Mucosa of descending colon (tissue), 3 donors: ENCODE results near the gene ACOX3. TPM values are rescaled to one million over a fixed set of nuclear protein-coding genes. Genes with fewer than 3 reads are reported as not detected.
A peak's percentile ranks its signal among the peaks of the same experiment; 100 is the strongest.
"Not testable (repeated sequence)": the region's sequence is repeated elsewhere in the genome, so short reads cannot be mapped to it uniquely, and the experiment has no call there.

Source experiments
- ATAC-seq: fragments of 200-7000 bp; cut with Tn5 transposase; one replicate; pipeline ENCODE4 v1.9.1; 2020; ENCODE audit warnings: mild to moderate bottlenecking, moderate library complexity
- DNase-seq, 3 donors: peaks; one replicate each; pipeline ENCODE4 v3.0.0-alpha.2; 2020
- H3K36me3 ChIP-seq: fragments of 200-600 bp; one replicate; pipeline ENCODE4 v1.8.0; 2021; ENCODE audit warnings: low read depth, mild to moderate bottlenecking
- H3K4me1 ChIP-seq: fragments of 200-600 bp; one replicate; pipeline ENCODE4 v1.8.0; 2021; ENCODE audit warnings: low read depth, mild to moderate bottlenecking
- H3K4me3 ChIP-seq: fragments of 200-600 bp; one replicate; pipeline ENCODE4 v1.8.0; 2021; ENCODE audit warnings: mild to moderate bottlenecking
- H3K9me3 ChIP-seq: fragments of 200-600 bp; one replicate; pipeline ENCODE4 v1.8.0; 2021; ENCODE audit warnings: mild to moderate bottlenecking
- intact Hi-C, 2 donors: fragments of 100-400 bp; cut with DNase I in 1 of 2; cut with micrococcal nuclease in 1 of 2; formaldehyde crosslinking; loops; one replicate each; pipeline versions ENCODE4 v1.11.0 to v1.11.1; 2022; cut with DNase I, micrococcal nuclease
- total RNA-seq, 3 donors: library from RNA; stranded (reverse); fragmentation: NEBNext Ultra II Directional in 2 of 3; extraction: Animal tissue kit (Norgen Biotek cat#: 25700) in 2 of 3; gene quantifications; one replicate each; pipeline versions ENCODE4 v1.2.1 to v1.2.4, GENCODE V29; 2021 to 2023
- TF ChIP-seq, protein P1 (sequence below): fragments of 200-600 bp; IDR thresholded peaks from one replicate; pipeline ENCODE4 v1.8.0; 2022; ENCODE audit warnings: antibody characterized with exemption, mild to moderate bottlenecking
- donor health status: DM: no; HTN: no; CAD: no; lungs with moderate emphysema.
- donor health status: DM: no; HTN: no; CAD: no.
- donor health status: DM: no; HTN: yes; CAD: no.

Gene ACOX3
- total RNA-seq, 3 donors from 2014 or later, result 22.4 to 34.7 (median 26.0) TPM

DNA sequence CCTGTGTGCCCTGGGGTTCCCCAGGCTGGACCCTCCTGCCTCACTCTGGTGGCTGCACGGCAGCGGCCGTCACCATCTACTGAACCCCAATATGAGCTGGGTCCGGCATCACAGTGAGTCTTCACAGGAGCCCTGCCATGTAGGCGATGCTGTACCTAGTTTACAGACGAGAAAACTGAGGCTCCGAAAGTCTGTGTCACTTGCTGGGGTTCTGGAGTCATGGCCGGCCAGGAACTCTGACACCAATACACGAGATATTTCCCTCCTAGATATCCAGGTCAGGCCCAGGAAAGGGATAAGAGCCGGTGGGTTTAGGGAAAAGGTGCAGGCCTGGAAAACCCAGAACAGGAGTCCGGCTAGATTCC is 96.6 kb downstream of the ACOX3 start:
- ATAC-seq (no peak), DNase-seq (no peak)
- Histone ChIP-seq H3K9me3 (no peaks in the 10 kb centered on the region), H3K36me3 (no peaks in the 10 kb centered on the region), H3K4me1 (no peaks in the 10 kb centered on the region), H3K4me3 (no peak overlapping the region)
- TF ChIP-seq, protein P1, sequence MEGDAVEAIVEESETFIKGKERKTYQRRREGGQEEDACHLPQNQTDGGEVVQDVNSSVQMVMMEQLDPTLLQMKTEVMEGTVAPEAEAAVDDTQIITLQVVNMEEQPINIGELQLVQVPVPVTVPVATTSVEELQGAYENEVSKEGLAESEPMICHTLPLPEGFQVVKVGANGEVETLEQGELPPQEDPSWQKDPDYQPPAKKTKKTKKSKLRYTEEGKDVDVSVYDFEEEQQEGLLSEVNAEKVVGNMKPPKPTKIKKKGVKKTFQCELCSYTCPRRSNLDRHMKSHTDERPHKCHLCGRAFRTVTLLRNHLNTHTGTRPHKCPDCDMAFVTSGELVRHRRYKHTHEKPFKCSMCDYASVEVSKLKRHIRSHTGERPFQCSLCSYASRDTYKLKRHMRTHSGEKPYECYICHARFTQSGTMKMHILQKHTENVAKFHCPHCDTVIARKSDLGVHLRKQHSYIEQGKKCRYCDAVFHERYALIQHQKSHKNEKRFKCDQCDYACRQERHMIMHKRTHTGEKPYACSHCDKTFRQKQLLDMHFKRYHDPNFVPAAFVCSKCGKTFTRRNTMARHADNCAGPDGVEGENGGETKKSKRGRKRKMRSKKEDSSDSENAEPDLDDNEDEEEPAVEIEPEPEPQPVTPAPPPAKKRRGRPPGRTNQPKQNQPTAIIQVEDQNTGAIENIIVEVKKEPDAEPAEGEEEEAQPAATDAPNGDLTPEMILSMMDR, result no peak
- intact Hi-C loops, result no loop called here

GRCh38 chr4:8343262-8343966 is 97.1 kb downstream of the ACOX3 start:
- TF ChIP-seq, protein P1, result no peak
- peak; percentile 24 for ATAC-seq
- intact Hi-C loops, result no loop called here
- Histone ChIP-seq H3K36me3 (no peaks in the 10 kb centered on the region), H3K9me3 (no peaks in the 10 kb centered on the region), H3K4me3 (no peak overlapping the region), H3K4me1 (no peaks in the 10 kb centered on the region)
- DNase-seq, result peak in 2 of 3 donors; percentile 9 to 41

DNA sequence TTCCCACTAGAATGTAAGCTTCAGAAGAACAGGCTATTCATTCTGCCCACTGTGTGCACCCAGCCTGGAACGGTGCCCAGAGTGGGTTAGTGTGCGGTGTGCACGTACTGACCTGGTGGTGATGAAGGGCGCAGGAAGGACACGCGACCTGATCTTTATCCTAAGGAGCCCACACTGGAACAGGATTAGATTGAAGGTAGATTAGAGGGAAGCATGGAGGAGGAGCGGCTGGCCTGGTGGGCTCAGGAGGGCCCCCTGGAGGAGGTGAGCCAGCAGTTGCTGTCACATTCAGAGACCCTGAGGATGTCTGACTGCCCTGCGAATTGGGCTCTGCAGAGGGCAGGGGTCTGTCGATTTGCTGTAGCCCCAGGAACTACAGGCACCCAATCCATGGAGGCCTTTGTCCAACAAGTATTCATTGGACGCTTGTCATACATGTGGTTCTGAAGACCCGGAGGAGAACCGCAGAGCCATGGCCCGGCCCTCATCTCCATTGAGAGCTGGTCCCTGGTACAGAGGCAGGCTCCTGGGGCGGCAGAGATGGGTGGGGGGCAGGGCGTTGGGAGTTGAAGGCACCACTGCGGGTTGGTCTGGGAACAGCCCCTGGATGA is 97.8 kb downstream of the ACOX3 start:
- DNase-seq (no peak), ATAC-seq (no peak)
- Histone ChIP-seq H3K9me3 (no peaks in the 10 kb centered on the region), H3K4me3 (no peak overlapping the region), H3K36me3 (no peaks in the 10 kb centered on the region), H3K4me1 (no peaks in the 10 kb centered on the region)
- intact Hi-C loops, result no loop called here
- TF ChIP-seq, protein P1, result no peak

DNA sequence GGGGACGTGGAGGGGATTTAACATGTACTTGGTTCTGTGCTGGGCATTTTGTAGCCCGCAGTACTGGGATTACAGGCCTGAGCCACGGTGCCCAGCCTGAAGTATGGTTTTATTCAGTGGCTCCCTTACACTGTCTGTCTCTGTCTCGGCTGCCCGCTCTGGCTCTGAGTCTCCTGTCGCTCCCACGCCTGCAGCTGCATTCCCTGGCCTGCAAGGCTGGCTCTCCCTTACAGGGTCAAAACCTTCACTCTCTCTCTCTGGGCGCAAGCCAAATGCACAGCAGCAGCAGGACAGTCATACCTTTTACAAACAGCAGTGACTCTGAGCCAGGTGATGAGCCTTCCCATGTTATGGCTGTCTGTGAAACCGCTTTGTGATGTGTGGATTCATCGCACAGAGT is 98.8 kb downstream of the ACOX3 start:
- H3K9me3 ChIP-seq, result no peaks in the 10 kb centered on the region
- no peaks in the 10 kb centered on the region for H3K4me1 ChIP-seq
- H3K4me3 ChIP-seq, result no peak overlapping the region
- TF ChIP-seq, protein P1, result no peak
- DNase-seq, result no peak
- intact Hi-C loops, result no loop called here
- no peak for ATAC-seq
- H3K36me3 ChIP-seq, result no peaks in the 10 kb centered on the region

GRCh38 chr4:8341281-8341680 is 99.2 kb downstream of the ACOX3 start:
- intact Hi-C loops, H3K4me3 ChIP-seq, H3K36me3 ChIP-seq, H3K9me3 ChIP-seq, DNase-seq, ATAC-seq, H3K4me1 ChIP-seq: not testable (repeated sequence)

DNA sequence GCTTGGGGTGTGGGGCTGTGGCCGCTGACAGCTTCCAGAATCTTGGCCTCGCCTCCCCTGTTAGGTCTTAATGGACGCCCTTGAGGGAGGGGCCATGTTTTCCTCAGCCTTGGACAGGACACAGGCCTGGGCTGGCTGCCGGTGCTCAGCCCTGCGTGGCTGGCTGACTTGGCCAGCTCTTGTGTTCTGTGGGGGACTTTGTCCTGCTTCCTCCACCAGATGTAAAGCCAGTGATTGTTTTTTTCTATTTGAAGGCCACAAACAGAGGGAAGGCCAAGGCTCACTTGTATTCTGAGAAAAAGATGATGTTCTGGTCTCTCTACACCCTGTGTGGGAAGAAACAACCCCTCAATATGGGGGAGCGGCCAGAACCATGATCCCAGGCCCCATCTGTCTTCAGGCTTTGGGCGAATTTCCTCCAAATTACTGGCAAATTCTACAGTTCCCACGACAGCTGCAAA is 99.7 kb downstream of the ACOX3 start:
- Histone ChIP-seq H3K4me3 (no peak overlapping the region), H3K9me3 (no peaks in the 10 kb centered on the region), H3K36me3 (no peaks in the 10 kb centered on the region), H3K4me1 (no peaks in the 10 kb centered on the region)
- DNase-seq (peak in 2 of 3 donors; percentile 50 to 51), ATAC-seq (peak; percentile 44)
- intact Hi-C loops, result no loop called here
- TF ChIP-seq, protein P1, result no peak
